ENCODE data around the gene STRA8.

GRCh38 chr7:135272303-135272702 is 38.7 kb downstream of the STRA8 start:
- TF ChIP-seq, protein P1, sequence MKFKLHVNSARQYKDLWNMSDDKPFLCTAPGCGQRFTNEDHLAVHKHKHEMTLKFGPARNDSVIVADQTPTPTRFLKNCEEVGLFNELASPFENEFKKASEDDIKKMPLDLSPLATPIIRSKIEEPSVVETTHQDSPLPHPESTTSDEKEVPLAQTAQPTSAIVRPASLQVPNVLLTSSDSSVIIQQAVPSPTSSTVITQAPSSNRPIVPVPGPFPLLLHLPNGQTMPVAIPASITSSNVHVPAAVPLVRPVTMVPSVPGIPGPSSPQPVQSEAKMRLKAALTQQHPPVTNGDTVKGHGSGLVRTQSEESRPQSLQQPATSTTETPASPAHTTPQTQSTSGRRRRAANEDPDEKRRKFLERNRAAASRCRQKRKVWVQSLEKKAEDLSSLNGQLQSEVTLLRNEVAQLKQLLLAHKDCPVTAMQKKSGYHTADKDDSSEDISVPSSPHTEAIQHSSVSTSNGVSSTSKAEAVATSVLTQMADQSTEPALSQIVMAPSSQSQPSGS (CRISPR knock-in tag; IDR thresholded peaks at IDR 0.05), result no peak
- TF ChIP-seq ZNF367 (CRISPR knock-in tag; IDR thresholded peaks at IDR 0.05; ENCODE audit: borderline replicate concordance) (no peak), RXRA (CRISPR knock-in tag; IDR thresholded peaks at IDR 0.05) (no peak), ZNF337 (CRISPR knock-in tag; IDR thresholded peaks at IDR 0.05; ENCODE audit: borderline replicate concordance, low read depth) (no peak)
